ENCODE results near the gene ST3GAL4.

Gene ST3GAL4

DNA sequence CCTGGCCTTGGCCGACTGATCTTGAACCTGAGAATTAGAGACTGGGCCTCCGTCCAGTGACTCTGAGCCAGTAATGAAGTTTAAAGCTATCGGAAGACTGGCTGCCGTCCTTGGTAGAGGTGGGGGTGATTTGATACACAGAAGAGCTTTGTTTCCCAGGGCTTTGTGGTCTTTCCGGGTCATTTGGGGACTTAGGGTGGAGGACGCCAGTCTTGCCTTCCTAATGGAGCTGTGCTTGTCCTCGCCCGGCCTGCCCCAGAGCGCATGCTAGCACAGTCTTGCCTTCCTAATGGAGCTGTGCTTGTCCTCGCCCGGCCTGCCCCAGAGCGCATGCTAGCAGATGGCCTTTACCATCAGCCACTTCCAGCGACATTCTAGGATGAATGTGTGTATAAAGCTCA, 65.8 kb downstream of the ST3GAL4 start:
- no peak for DNase-seq (ENCODE audit: low spot score)

DNA sequence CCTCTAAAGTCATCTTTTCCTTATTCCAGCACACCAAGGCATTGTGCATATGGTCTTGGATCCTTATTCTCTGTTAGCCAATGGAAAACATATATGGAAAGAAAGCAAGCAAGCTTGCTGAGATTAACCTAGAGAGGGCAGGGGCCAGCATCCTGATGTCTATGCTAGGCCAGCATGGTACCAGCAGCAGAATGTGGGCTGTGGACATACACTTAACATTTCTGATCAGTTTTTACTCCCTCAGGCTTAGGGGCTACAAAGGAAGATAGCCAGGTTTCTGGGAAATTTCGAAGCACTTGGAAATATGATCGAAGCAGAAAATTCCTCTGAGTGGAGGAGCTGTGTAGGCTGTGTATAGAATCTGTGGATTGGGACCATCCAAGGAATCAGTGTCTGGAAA, 67.0 kb downstream of the ST3GAL4 start:
- DNase-seq (ENCODE audit: low spot score), result no peak

DNA sequence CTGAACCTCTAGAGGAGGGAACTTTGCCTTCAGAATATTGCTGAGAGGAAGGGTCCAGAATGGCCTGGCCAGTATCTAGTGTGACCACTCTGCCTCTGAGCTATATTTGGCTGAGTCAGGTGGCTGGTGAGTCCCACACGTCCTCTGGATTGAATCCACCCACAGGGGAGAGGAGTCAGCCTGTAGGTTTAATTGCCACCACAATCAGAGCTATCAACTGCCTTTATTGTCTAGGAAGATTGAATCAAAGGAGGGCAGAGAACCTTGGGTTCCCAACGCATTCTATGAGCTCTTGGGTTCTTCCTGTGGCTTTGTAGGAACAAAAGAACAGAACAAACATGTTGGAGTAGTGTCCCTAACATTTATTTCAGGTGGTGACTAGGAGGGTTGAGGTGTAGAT, 67.7 kb downstream of the ST3GAL4 start:
- DNase-seq (ENCODE audit: low spot score), result no peak

DNA sequence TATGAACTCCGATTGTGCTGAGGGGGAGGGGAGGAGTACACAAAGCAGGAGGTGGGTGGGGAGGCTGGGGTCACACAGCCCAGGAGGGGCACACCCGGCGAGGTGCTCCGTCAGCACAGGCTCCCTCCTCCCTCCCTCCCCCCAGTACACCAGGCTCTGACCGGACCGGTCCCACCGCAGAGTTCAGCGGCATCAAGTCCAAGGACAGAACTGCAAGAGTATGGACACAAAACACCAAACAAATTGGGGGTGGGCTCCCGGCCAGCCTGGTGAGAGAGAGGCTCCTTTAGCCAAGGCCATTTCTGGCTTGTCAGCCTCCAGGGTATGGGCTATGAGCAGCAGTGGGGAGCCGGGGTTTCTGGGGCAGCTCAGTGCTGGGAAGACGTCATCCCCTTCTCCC, 68.3 kb downstream of the ST3GAL4 start:
- no peak for DNase-seq (ENCODE audit: low spot score)

DNA sequence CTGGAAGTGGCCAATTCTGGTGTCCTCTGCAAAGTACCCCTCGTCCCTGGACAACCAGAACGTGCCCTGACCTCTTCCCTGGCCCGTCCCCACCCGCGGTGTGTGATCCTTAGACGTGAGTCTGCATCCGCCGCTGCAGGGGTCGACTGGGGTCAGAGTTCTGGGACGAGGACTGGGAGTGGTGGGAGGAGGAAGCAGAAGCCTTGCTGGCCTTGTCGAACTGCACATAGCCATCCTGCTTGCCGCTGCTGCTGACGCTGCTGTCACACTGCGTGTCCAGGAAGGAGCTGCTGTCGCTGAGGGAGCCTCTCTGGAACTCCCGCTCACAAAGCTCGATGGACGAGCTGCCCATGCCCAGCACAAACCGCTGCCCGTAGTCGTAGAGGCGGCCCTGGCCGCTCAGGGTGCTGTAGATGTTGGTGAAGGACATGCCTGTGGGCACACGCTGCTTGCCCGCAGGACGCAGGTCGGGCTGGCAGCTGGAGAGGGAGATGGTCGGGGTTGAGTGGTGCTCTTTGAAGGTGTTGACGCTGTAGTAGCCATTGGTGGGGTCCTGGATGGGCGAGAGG, 69.1 kb downstream of the ST3GAL4 start:
- no peak for DNase-seq (ENCODE audit: low spot score)

DNA sequence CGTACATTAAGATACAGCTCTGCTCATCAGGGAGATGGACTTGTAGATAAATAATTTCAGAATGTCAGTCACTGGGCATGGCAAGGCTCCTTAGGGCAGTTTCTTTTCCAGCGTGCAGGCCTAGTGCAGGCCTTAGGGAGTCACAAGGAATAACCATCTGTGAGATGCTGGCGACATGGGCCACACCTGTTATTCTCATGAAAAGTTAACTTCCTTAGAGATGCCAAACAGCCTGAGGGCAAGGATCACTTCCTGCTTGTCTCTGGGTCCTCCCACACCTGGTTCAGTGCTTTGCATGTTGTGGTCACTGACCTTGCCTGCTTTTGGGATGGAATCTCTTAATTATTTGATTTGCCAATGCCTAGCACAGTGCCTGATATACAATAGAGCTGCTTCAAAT, 70.6 kb downstream of the ST3GAL4 start:
- no peak for DNase-seq (ENCODE audit: low spot score)

DNA sequence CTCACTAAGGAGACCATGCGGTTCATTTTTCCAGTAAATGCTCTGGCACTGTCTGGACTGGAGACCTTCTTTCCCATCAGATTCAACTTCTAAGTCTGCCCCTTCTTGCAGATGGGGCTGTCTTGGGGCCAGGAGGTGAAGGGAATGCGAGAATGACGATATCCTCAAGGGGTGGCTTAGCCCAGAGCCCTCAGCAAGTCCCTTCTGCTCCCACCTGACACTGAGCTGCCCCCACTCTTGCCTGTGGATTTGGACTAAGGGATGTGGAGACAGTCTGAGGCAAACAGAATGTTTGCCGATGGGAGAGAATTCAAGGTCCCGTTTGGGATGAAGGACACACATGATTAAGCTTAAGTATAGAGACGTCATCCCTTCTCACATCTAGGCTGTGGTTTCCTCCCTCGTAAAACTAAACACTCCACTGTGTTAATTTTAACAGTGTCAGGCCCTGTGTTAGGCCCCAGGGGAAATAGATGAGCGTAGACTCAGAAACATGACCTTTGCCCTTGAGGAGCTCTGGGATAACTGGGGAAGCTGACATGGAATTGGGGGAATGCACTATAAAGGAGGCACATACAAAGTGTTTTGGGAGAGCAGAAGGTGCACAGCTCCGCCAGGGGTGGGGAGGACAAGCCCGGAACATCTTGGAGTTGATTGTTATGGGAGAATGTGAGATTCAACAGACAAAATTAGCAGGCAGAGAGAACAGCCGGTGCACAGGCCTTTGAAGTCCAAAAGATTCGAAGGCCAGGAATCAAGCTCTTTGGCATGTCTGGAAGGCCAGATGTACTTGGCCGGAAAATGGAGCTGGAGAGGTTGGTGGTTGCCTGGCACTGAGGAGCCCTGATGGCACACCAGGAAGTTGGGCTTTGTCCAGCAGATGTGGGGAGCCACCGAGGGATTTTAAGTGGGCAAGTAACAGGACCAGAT, 71.6 kb downstream of the ST3GAL4 start:
- no peak for DNase-seq (ENCODE audit: low spot score)

DNA sequence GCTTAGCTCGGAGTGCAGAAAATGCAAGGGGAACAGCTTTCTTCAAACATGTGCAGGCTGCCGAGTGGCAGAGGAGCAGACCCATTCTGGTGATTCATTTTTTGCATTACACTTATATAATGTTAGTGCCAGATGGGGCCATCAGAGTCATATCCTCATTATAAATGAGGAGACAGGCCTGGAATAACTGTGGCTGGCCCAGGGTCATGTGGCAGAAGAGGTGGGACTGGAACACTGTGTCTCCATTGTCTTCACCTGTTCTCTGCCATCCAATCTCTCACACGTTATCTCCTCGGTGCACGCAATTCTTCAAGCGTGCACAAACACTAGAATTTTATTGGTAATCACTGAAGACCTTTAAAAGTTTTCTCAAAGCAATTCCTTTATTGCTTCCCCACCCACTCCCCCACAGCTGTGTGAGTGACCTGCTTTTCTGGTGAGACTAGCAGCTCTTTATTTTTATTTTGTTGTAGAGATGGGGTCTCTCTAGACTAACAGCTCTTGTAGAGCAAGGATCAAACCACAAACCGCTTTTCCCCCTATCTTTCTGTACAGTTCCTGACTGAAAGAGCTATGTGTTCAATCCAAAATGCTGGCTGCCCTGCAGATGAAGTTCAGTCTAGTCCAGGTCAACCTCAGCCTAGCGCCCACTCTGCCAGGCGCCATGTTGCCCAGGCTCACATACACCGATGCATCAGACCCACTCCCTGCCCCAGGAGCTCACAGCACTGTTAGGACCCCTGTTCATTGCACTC, 75.3 kb downstream of the ST3GAL4 start:
- no peak for DNase-seq (ENCODE audit: low spot score)

DNA sequence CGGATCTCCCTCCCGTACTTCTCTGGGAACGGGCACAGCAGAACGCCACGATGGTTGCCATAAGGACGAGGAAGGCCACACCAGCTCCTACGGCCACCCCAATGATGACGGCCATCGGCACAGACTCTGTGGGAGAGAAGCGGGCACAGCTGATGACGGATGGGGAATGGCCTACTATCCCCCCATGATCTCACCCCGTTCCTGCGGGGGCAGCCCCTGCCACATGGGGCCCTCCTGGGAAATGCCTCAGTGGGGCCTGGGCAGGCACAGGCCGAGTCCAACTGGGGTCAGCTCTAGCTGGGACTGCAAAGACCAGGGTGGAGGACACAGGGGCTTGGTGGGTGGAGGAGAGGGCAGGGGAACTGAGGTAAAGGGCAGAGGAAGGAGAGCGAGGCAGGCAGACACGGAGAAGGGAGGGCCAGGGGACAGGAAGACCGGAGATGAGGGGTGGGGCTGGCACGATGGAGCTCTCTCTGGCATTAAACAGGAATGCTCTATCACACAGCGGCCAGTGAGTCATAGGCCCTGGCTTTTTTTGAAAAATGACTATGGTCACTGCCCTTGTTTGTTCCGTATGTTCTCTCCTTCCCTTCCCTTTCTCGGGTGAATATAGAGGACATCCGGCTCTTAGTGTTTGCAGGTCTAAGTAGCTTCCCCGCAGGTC, 76.0 kb downstream of the ST3GAL4 start:
- DNase-seq (ENCODE audit: low spot score), result no peak

DNA sequence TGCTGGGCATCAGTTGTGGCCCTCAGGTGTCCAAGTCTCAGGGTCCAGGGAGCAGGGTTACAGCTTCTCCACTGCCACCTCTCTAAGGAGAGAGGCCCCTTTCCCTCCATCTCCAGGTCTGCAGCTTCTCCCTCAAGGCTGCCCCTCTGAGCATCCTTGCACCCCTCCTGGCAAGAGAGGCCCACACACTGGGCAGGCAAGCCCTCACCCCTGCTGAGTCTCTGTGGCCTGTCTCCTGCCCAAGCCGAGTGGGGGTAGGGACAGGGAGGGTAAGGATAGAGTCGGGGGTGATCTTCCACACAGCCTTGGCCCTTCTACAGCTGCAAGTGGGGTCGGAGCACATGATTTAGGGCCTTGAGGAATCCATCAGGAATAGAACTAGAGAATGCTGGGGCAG, 76.6 kb downstream of the ST3GAL4 start:
- DNase-seq (ENCODE audit: low spot score), result no peak

DNA sequence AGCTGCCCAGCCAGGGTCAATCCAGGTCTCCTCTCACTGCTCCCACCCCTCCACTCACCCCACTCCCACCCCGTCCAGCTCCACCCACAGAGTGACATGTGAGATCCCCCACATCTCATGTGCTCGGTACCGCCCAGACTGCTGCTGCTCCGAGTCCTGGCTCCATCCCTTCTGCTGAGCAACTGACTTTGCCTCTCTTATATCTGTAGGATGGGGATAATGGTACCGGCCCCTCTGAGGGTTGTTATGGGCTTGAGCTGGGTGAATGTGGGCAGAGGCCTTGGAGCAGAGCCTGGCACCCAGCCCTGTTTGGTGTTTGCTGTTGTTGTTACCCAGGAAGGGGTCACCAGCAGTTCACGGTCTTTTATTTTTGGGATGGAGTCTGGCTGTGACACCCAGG, 77.0 kb downstream of the ST3GAL4 start:
- DNase-seq (ENCODE audit: low spot score), result no peak

DNA sequence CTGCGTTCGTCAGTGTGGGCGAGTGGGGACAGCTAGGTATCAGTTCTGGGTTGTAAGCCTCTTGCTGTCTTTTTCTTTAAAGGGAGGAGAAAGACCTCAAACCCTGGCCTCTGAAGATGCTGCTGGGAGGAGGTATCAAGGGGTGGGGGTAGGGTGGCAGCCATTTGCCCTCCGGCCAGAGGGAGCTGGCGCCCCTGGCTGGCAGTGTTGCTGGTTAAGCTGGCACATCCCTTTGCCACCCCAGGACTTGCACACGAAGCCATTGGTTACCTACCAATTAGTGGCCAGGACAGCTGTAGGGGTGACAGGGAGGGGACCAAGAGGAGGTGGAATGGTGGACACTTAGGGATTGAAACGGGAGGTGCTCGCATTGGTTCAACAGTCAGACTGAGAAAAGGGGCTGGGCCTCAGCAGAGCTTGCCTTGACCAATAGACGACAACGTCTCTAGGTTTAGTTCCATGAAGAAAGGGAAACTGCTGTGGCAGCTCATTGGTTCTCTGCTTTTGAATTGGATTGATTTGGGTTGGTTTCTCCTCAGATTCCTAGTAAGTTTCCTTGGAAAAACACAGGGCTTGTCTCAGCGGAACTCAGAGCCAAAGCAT, 77.9 kb downstream of the ST3GAL4 start:
- DNase-seq (ENCODE audit: low spot score), result no peak

DNA sequence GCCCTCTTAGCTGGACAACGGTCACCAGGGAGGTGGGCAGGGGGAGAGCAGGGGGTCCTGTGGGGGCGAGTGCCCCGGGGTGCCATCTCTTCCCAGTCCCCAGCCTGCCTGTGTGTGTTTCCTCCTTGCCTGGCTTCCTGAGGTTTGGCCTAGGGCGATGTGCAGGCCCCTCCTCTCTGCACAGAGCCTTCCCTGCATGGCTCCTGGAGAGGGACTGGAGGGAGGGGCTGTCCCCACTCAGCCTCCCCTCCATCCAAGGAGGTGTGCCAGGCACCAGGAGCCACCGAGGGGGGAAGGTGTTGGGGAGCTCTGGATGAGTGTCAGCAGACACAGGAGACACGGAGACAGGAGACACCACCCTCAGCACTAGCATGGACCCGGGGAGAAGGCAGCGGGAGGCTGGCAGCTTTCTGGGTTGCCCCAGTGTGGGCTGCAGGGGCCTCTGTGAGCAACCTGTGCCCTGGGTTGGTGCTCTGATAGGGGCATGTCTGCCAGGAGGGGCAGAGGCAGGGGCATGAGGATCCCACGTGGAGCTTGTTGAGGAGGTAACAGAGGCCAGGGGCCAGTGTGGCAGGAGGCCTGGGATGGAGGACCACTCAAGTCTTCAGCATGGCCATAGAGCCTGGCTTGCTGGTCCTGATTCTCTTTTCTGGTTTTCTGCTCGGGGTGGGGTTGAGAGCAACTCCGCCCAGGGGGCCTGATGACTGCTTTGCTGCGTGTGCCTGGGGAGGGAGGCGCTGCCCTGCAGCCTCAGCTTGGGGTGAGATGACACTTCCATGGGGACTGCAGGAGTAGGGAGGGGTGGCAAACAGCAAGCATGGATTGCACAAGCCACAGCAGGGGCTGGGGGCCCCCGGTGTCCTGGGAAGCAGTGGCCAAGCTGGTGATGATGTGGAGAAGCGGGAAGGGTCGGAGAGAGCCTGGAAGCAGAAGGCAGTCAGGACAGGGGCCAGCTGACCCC, 78.8 kb downstream of the ST3GAL4 start:
- DNase-seq (ENCODE audit: low spot score), result no peak

DNA sequence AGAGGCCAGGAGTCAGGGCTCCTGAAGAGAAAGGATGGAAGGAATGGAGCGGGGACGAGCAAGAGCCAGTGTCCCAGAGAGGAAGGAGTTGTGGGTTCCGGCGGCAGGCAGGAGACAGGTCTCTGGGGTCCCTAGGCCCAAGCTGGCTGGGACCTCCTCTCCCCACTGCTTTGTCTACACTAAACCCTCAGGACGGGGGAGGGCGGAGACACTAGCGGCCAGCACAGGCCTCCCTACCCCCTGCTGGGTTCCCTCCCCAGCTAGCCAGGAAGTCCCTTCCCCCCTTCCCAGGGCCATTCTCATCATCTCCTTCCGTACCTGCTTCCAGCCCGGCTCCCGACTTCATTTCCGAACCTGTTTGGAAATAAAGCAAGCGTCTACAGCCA, 79.5 kb downstream of the ST3GAL4 start:
- no peak for DNase-seq (ENCODE audit: low spot score)

DNA sequence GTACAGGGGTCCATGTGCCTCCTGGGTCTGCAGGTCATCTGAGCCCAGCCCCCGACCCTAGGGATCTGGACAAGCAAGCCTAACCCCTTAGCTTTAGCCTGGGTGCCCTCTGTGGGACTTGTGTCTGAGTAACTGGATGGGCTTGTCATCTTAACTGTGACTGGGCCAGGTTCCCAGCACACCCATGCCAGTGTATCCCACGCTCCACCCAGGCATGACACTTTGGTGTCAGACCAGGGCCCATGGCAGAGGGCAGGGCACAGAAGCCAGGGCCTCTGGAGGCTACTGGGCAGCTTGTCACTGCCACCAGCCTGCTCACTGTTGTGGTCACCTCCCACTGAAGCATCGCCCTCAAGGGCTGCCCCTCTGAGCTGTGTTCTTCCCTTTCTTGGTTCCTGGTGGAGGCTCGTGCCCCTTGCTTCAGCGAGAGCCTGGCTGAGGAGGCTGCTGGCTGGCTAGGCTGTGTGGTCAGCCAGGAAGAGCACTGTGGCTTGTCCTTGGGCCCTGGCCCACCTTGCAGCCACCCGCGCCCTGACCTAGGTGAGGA, 80.8 kb downstream of the ST3GAL4 start:
- no peak for DNase-seq (ENCODE audit: low spot score)

DNA sequence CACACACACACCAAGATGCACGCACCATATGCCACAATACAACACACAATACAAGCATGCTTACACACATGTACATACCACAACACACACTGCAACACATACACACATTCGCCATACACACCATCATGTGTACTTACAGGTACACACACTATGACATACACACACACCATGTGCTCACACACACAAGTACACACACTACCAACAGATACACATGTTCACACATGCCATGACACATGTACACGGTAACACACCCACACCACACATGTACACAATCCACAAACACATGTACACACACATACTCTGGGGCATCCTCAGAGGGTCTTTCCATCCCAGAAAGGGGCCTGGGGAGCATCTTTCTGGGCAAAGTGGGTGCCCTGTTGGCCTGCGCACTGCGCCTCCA, 82.2 kb downstream of the ST3GAL4 start:
- DNase-seq (ENCODE audit: low spot score), result no peak

DNA sequence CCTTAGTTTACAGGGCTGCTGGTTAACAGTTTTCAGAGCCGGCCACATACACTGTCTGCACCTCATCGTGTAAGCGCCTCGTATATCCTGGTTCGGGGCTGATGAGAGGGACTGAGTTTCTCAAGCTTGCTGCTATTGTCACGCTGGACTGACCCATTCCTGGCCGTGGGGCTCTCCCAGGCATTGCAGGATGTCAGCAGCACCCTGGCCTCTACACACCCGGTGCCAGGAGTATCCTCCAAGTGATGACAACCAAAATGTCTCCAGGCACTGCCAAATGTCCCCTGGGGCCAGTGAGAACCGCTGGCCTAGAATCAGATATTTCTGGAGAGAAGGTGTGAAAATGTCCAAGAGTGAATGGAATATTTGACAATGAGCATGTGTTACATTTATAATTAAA, 82.8 kb downstream of the ST3GAL4 start:
- DNase-seq (ENCODE audit: low spot score), result no peak

DNA sequence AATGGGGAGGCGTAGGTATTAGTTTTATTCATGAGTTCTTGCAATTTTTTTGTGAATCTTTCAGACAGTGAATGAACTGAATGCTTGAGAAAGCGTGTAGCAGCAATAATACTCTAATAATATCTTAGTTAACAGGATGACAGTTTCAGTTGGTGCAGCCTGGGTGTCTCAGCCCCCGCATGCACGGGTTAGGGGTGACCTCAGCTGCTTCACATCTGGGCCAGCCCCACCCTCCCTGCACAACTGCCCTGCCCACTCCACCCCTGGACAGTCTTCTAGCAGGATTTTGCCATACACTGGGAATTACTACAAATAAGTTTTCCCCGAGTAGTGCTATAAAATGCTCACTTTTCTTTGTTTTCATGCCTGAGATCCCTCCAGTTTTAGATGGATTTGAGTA, 83.2 kb downstream of the ST3GAL4 start:
- DNase-seq (ENCODE audit: low spot score), result no peak

DNA sequence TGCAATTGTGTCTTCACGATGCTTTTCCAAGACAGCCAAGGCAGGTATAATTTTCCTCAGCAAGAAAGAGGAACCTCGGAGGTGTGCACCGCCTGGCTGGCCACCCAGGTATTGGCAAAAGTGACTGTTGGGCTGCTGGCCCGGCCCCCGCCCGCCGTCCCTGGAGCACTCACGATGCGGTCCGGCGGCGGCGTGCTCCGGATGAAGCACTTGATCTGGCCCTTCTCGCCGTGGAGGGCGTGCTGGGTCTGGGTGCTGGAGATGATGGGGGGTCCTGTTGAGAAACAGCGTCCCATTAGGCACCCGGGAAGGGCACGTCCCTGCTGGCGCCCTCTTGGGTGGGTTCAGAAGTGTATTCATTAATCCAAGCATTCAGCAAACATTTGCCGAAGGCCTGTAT, 84.8 kb downstream of the ST3GAL4 start:
- DNase-seq (ENCODE audit: low spot score), result no peak
